H9 (cell line): ENCODE data around the gene POLN. TPM values are rescaled to one million over a fixed set of nuclear protein-coding genes. Genes with fewer than 3 reads are reported as not detected.

Source experiments
- DNase-seq: peaks from one replicate; pipeline ENCODE4 v3.0.0-alpha.2; 2017
- H2AFZ ChIP-seq: one replicate; pipeline ENCODE4 v1.6.1; 2013; ENCODE audit warnings: mild to moderate bottlenecking, low read length, control low read depth, moderate library complexity
- H2AK5ac ChIP-seq: 2 replicates; pipeline ENCODE4 v1.6.1; 2013; ENCODE audit warnings: low read length, control low read depth, mixed read lengths; ENCODE audit not compliant: insufficient read length
- H2BK120ac ChIP-seq: one replicate; pipeline ENCODE4 v1.6.1; 2013; ENCODE audit warnings: low read depth, mild to moderate bottlenecking, low read length, control low read depth, inconsistent platforms; ENCODE audit not compliant: poor library complexity, severe bottlenecking
- H2BK12ac ChIP-seq: 2 replicates; pipeline ENCODE4 v1.6.1; 2013; ENCODE audit warnings: low read length, control low read depth, mixed read lengths, low read depth; ENCODE audit not compliant: insufficient read length
- H2BK15ac ChIP-seq: 2 replicates; pipeline ENCODE4 v1.6.1; 2013; ENCODE audit warnings: low read depth, low read length, control low read depth
- H2BK20ac ChIP-seq: one replicate; pipeline ENCODE4 v1.6.1; 2013; ENCODE audit warnings: low read depth, mild to moderate bottlenecking, low read length, control low read depth, inconsistent platforms; ENCODE audit not compliant: poor library complexity, severe bottlenecking
- H2BK5ac ChIP-seq: 2 replicates; pipeline ENCODE4 v1.6.1; 2013; ENCODE audit warnings: low read length, control low read depth, mixed read lengths; ENCODE audit not compliant: insufficient read length
- H3K14ac ChIP-seq: 2 replicates; pipeline ENCODE4 v1.6.1; 2013; ENCODE audit warnings: low read length, control low read depth; ENCODE audit not compliant: insufficient read depth
- H3K18ac ChIP-seq: 2 replicates; pipeline ENCODE4 v1.6.1; 2013; ENCODE audit warnings: low read depth, mild to moderate bottlenecking, mixed read lengths, low read length, control low read depth; ENCODE audit not compliant: insufficient read length
- H3K23ac ChIP-seq: 2 replicates; pipeline ENCODE4 v1.6.1; 2013; ENCODE audit warnings: low read length, control low read depth, mixed read lengths, low read depth; ENCODE audit not compliant: insufficient read length
- H3K23me2 ChIP-seq: 2 replicates; pipeline ENCODE4 v1.6.1; 2013; ENCODE audit warnings: low read depth, mild to moderate bottlenecking, mixed read lengths, low read length, control low read depth; ENCODE audit not compliant: insufficient read length, poor library complexity, severe bottlenecking
- H3K27ac ChIP-seq: 2 replicates; pipeline ENCODE4 v1.5.1; 2013; ENCODE audit warnings: low read length, control low read depth, mixed read lengths, low read depth; ENCODE audit not compliant: insufficient read length
- H3K27me3 ChIP-seq: 2 replicates; pipeline ENCODE4 v1.6.1; 2013; ENCODE audit warnings: low read length, control low read depth, inconsistent platforms; ENCODE audit not compliant: insufficient read depth
- H3K4ac ChIP-seq: 2 replicates; pipeline ENCODE4 v1.6.1; 2013; ENCODE audit warnings: low read depth, mild to moderate bottlenecking, control low read depth, inconsistent platforms, low read length, moderate library complexity
- H3K4me1 ChIP-seq: 2 replicates; pipeline ENCODE4 v1.6.1; 2013; ENCODE audit warnings: low read length, control low read depth, inconsistent platforms; ENCODE audit not compliant: insufficient read depth
- H3K4me2 ChIP-seq: 2 replicates; pipeline ENCODE4 v1.6.1; 2013; ENCODE audit warnings: low read length, control low read depth, mixed read lengths; ENCODE audit not compliant: insufficient read length, insufficient read depth
- H3K56ac ChIP-seq: 2 replicates; pipeline ENCODE4 v1.6.1; 2013; ENCODE audit warnings: low read depth, mild to moderate bottlenecking, mixed read lengths, low read length, control low read depth; ENCODE audit not compliant: insufficient read length
- H3K79me1 ChIP-seq: 2 replicates; pipeline ENCODE4 v1.6.1; 2013; ENCODE audit warnings: low read depth, mild to moderate bottlenecking, moderate library complexity, low read length, control low read depth, inconsistent platforms; ENCODE audit not compliant: insufficient read depth, poor library complexity, severe bottlenecking
- H3K79me2 ChIP-seq: 2 replicates; pipeline ENCODE4 v1.6.1; 2013; ENCODE audit warnings: low read length, control low read depth, inconsistent platforms; ENCODE audit not compliant: insufficient read depth
- H3K9ac ChIP-seq: 2 replicates; pipeline ENCODE4 v1.6.1; 2013; ENCODE audit warnings: low read length, control low read depth, mixed read lengths; ENCODE audit not compliant: insufficient read length; ENCODE audit errors: extremely low read depth
- H3K9me3 ChIP-seq: one replicate; pipeline ENCODE4 v1.6.1; 2013; ENCODE audit warnings: low read depth, low read length, inconsistent platforms; ENCODE audit not compliant: control insufficient read depth
- H3T11ph ChIP-seq: one replicate; pipeline ENCODE4 v1.6.1; 2013; ENCODE audit warnings: mild to moderate bottlenecking, low read length, control low read depth, inconsistent platforms
- H4K20me1 ChIP-seq: one replicate; pipeline ENCODE4 v1.6.1; 2013; ENCODE audit not compliant: control insufficient read depth, insufficient read length, insufficient read depth
- H4K5ac ChIP-seq: 2 replicates; pipeline ENCODE4 v1.6.1; 2013; ENCODE audit warnings: low read depth, mild to moderate bottlenecking, mixed read lengths, low read length, control low read depth; ENCODE audit not compliant: insufficient read length
- H4K8ac ChIP-seq: replicated peaks from 2 replicates; pipeline ENCODE4 v1.6.1; 2013; ENCODE audit warnings: low read length, control low read depth, mixed read lengths, low read depth; ENCODE audit not compliant: insufficient read length
- H4K91ac ChIP-seq: 2 replicates; pipeline ENCODE4 v1.6.1; 2013; ENCODE audit warnings: low read depth, mild to moderate bottlenecking, moderate library complexity, mixed read lengths, low read length, control low read depth; ENCODE audit not compliant: insufficient read length
- H3K27ac Mint-ChIP-seq, 3 experiments: 2 replicates in 2 of 3; 3 replicates in 1 of 3; pipeline ENCODE4 v1.8.0; 2020 to 2021; ENCODE audit warnings: mixed read lengths in 3 of 3, mild to moderate bottlenecking in 1 of 3, moderate library complexity in 1 of 3
- H3K27me3 Mint-ChIP-seq: 2 replicates; pipeline ENCODE4 v1.8.0; 2021; ENCODE audit warnings: low read depth, mild to moderate bottlenecking, moderate library complexity, mixed read lengths
- H3K36me3 Mint-ChIP-seq, 3 experiments: 2 replicates in 2 of 3; 3 replicates in 1 of 3; pipeline ENCODE4 v1.8.0; 2020 to 2021; ENCODE audit warnings: low read depth in 3 of 3, mixed read lengths in 3 of 3; ENCODE audit not compliant: insufficient read depth in 1 of 3
- H3K4me1 Mint-ChIP-seq, 2 experiments: 2 replicates each; pipeline ENCODE4 v1.8.0; 2020; ENCODE audit warnings: mixed read lengths in 2 of 2
- H3K4me3 Mint-ChIP-seq, 2 experiments: 2 replicates in 1 of 2; 3 replicates in 1 of 2; pipeline ENCODE4 v1.8.0; 2020 to 2021; ENCODE audit warnings: mild to moderate bottlenecking in 2 of 2, mixed read lengths in 2 of 2, moderate library complexity in 1 of 2
- H3K9me3 Mint-ChIP-seq, 2 experiments: 2 replicates in 1 of 2; 3 replicates in 1 of 2; pipeline ENCODE4 v1.8.0; 2020; ENCODE audit warnings: mild to moderate bottlenecking in 2 of 2, mixed read lengths in 2 of 2, moderate library complexity in 1 of 2
- WGBS: extraction: QIAGEN DNeasy Blood & Tissue Kit; methylation state at CpG from one replicate; pipeline ENCODE4 v1.1.7; 2013; ENCODE audit warnings: missing lambda C conversion rate, low lambda C conversion rate, mixed read lengths; ENCODE audit not compliant: insufficient read length; ENCODE audit errors: extremely low coverage; 5-methylcytosine and 5-hydroxymethylcytosine counted together
- total RNA-seq: library from RNA; stranded (reverse); gene quantifications from 2 replicates; pipeline ENCODE4 v1.2.1, GENCODE V29; 2021
- TF ChIP-seq, protein P1 (sequence below): fragments of 200-600 bp; sonication (generic); conservative IDR thresholded peaks from 3 replicates; pipeline ENCODE4 v1.8.0; 2021; ENCODE audit warnings: antibody characterized with exemption, mild to moderate bottlenecking

Gene POLN
- total RNA-seq, 1 experiment from 2014 or later = 0.74 TPM

DNA sequence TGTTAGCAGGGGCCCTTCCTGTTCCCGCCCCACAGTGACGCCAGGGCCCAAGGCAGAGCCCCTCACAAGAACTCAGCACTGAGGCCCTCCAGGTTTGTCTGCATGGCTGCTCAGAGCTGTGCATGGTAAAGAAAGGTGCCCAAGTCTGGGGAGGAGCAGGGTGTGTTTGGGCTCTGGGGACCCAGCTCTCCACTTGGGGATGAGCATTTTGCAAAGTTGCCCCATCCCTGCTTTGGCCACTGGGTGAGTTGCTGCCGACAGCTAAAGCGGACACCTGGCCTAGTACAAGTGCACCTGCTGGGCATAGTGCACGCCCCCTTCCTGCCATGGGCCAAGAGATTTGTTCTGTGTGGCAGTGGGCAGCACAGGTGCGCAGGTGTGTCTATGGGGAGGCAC lies 22.0 kb upstream of the POLN start:
- H3K9ac ChIP-seq = no peak overlapping the region
- H3K79me1 ChIP-seq = no peaks in the 10 kb centered on the region
- no peak overlapping the region; a peak in 1 of 7 replicates for H3K27ac Mint-ChIP-seq
- H2BK5ac ChIP-seq = no peak overlapping the region
- TF ChIP-seq, protein P1, sequence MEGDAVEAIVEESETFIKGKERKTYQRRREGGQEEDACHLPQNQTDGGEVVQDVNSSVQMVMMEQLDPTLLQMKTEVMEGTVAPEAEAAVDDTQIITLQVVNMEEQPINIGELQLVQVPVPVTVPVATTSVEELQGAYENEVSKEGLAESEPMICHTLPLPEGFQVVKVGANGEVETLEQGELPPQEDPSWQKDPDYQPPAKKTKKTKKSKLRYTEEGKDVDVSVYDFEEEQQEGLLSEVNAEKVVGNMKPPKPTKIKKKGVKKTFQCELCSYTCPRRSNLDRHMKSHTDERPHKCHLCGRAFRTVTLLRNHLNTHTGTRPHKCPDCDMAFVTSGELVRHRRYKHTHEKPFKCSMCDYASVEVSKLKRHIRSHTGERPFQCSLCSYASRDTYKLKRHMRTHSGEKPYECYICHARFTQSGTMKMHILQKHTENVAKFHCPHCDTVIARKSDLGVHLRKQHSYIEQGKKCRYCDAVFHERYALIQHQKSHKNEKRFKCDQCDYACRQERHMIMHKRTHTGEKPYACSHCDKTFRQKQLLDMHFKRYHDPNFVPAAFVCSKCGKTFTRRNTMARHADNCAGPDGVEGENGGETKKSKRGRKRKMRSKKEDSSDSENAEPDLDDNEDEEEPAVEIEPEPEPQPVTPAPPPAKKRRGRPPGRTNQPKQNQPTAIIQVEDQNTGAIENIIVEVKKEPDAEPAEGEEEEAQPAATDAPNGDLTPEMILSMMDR = no peak
- H3T11ph ChIP-seq = no peak overlapping the region
- peaks cover 9% of the 10 kb centered on the region for H3K23me2 ChIP-seq
- no peak overlapping the region for H4K8ac ChIP-seq
- no peak overlapping the region for H3K27ac ChIP-seq
- H4K5ac ChIP-seq = no peak overlapping the region
- H2BK20ac ChIP-seq = no peak overlapping the region
- H4K20me1 ChIP-seq = no peaks in the 10 kb centered on the region
- peaks cover 2% of the 10 kb centered on the region; the same call in 1 of the 2 replicates for H3K4me1 ChIP-seq
- no peaks in the 10 kb centered on the region for H3K27me3 ChIP-seq
- no peak overlapping the region for H2AFZ ChIP-seq
- H3K9me3 Mint-ChIP-seq = no peaks in the 10 kb centered on the region
- no peak overlapping the region; the same call in 1 of the 2 replicates for H3K14ac ChIP-seq
- DNase-seq = no peak
- no peak overlapping the region for H3K56ac ChIP-seq
- H2AK5ac ChIP-seq = no peak overlapping the region
- H3K4ac ChIP-seq = no peak overlapping the region
- no peak overlapping the region for H2BK15ac ChIP-seq
- H3K9me3 ChIP-seq = no peaks in the 10 kb centered on the region
- peak overlapping the region in 1 of 2 experiments; percentile 77; a peak in 2 of 5 replicates for H3K4me3 Mint-ChIP-seq
- no peak overlapping the region for H2BK12ac ChIP-seq
- no peaks in the 10 kb centered on the region for H3K27me3 Mint-ChIP-seq
- peaks cover 13 to 16% of the 10 kb centered on the region in 2 experiments for H3K4me1 Mint-ChIP-seq
- WGBS = no CpG with 5 or more reads among the region's 6 CpGs
- no peak overlapping the region for H3K4me2 ChIP-seq
- no peaks in the 10 kb centered on the region for H3K79me2 ChIP-seq
- no peak overlapping the region for H4K91ac ChIP-seq
- no peak overlapping the region for H3K18ac ChIP-seq
- no peak overlapping the region for H2BK120ac ChIP-seq
- H3K36me3 Mint-ChIP-seq = no peaks in the 10 kb centered on the region
- H3K23ac ChIP-seq = no peak overlapping the region
